ENCODE measurements around the gene PLD4.

The PLD4 gene

GRCh38 chr14:104965561-104966231, 41.0 kb downstream of the PLD4 start:
- Histone ChIP-seq H3K9me3 (ENCODE audit: control insufficient read depth, low read length) (no peaks in the 10 kb centered on the region), H3K4me1 (ENCODE audit: control insufficient read depth, insufficient read depth, low read length) (peaks cover 21% of the 10 kb centered on the region), H3K36me3 (ENCODE audit: control insufficient read depth, insufficient read depth, low read length, severe bottlenecking) (no peaks in the 10 kb centered on the region), H3K27me3 (replicated peaks; ENCODE audit: control insufficient read depth, insufficient read depth, low read length) (no peaks in the 10 kb centered on the region), H3K4me3 (ENCODE audit: low read length) (no peak overlapping the region), H3K9ac (ENCODE audit: low read length) (no peak overlapping the region)
- DNase-seq (ENCODE audit: low read depth), result no peak

GRCh38 chr14:104966261-104966865, 41.7 kb downstream of the PLD4 start:
- Histone ChIP-seq H3K9me3 (ENCODE audit: control insufficient read depth, low read length) (no peaks in the 10 kb centered on the region), H3K36me3 (ENCODE audit: control insufficient read depth, insufficient read depth, low read length, severe bottlenecking) (no peaks in the 10 kb centered on the region), H3K4me3 (ENCODE audit: low read length) (no peak overlapping the region), H3K27me3 (replicated peaks; ENCODE audit: control insufficient read depth, insufficient read depth, low read length) (no peaks in the 10 kb centered on the region), H3K4me1 (ENCODE audit: control insufficient read depth, insufficient read depth, low read length) (peaks cover 27% of the 10 kb centered on the region), H3K9ac (ENCODE audit: low read length) (no peak overlapping the region)
- no peak for DNase-seq (ENCODE audit: low read depth)

- H3K27me3 ChIP-seq (replicated peaks; ENCODE audit: control insufficient read depth, insufficient read depth, low read length), result no peaks in the 10 kb centered on the region
Measured at GRCh38 chr14:104966981-104967385, 42.3 kb downstream of the PLD4 start.

GRCh38 chr14:104967386-104968152, 42.9 kb downstream of the PLD4 start:
- Histone ChIP-seq H3K27me3 (replicated peaks; ENCODE audit: control insufficient read depth, insufficient read depth, low read length) (no peaks in the 10 kb centered on the region), H3K9ac (ENCODE audit: low read length) (peak overlapping the region; percentile 90), H3K36me3 (ENCODE audit: control insufficient read depth, insufficient read depth, low read length, severe bottlenecking) (no peaks in the 10 kb centered on the region), H3K4me1 (ENCODE audit: control insufficient read depth, insufficient read depth, low read length) (peaks cover 34% of the 10 kb centered on the region), H3K9me3 (ENCODE audit: control insufficient read depth, low read length) (no peaks in the 10 kb centered on the region), H3K4me3 (ENCODE audit: low read length) (peak overlapping the region; percentile 86)
- peak; percentile 66 for DNase-seq (ENCODE audit: low read depth)

More at GRCh38 chr14:104966981-104967385, 42.3 kb downstream of the PLD4 start:
- H3K4me1 ChIP-seq (ENCODE audit: control insufficient read depth, insufficient read depth, low read length), result peaks cover 28% of the 10 kb centered on the region
- peak overlapping the region; percentile 90 for H3K9ac ChIP-seq (ENCODE audit: low read length)
- H3K9me3 ChIP-seq (ENCODE audit: control insufficient read depth, low read length), result no peaks in the 10 kb centered on the region
- H3K36me3 ChIP-seq (ENCODE audit: control insufficient read depth, insufficient read depth, low read length, severe bottlenecking), result no peaks in the 10 kb centered on the region
- no peak for DNase-seq (ENCODE audit: low read depth)
- peak overlapping the region; percentile 86 for H3K4me3 ChIP-seq (ENCODE audit: low read length)

- no peaks in the 10 kb centered on the region for H3K9me3 ChIP-seq (ENCODE audit: control insufficient read depth, low read length)
- H3K27me3 ChIP-seq (replicated peaks; ENCODE audit: control insufficient read depth, insufficient read depth, low read length), result no peaks in the 10 kb centered on the region
- peak; percentile 77 for DNase-seq (ENCODE audit: low read depth)
- peak overlapping the region; percentile 90 for H3K9ac ChIP-seq (ENCODE audit: low read length)
- H3K4me1 ChIP-seq (ENCODE audit: control insufficient read depth, insufficient read depth, low read length), result peaks cover 40% of the 10 kb centered on the region
- H3K4me3 ChIP-seq (ENCODE audit: low read length), result peak overlapping the region; percentile 86
- no peaks in the 10 kb centered on the region for H3K36me3 ChIP-seq (ENCODE audit: control insufficient read depth, insufficient read depth, low read length, severe bottlenecking)
Measured at GRCh38 chr14:104968153-104968527, 43.5 kb downstream of the PLD4 start.

- H3K27me3 ChIP-seq (replicated peaks; ENCODE audit: control insufficient read depth, insufficient read depth, low read length), result no peaks in the 10 kb centered on the region
Measured at GRCh38 chr14:104968541-104969401, 44.1 kb downstream of the PLD4 start.

GRCh38 chr14:104969741-104970230, 45.1 kb downstream of the PLD4 start:
- H3K9me3 ChIP-seq (ENCODE audit: control insufficient read depth, low read length), result no peaks in the 10 kb centered on the region
- no peak for DNase-seq (ENCODE audit: low read depth)
- no peaks in the 10 kb centered on the region for H3K36me3 ChIP-seq (ENCODE audit: control insufficient read depth, insufficient read depth, low read length, severe bottlenecking)
- H3K27me3 ChIP-seq (replicated peaks; ENCODE audit: control insufficient read depth, insufficient read depth, low read length), result no peaks in the 10 kb centered on the region
- H3K9ac ChIP-seq (ENCODE audit: low read length), result peak overlapping the region; percentile 90
- peaks cover 52% of the 10 kb centered on the region for H3K4me1 ChIP-seq (ENCODE audit: control insufficient read depth, insufficient read depth, low read length)
- H3K4me3 ChIP-seq (ENCODE audit: low read length), result peak overlapping the region; percentile 86

More at GRCh38 chr14:104968541-104969401, 44.1 kb downstream of the PLD4 start:
- Histone ChIP-seq H3K4me1 (ENCODE audit: control insufficient read depth, insufficient read depth, low read length) (peaks cover 46% of the 10 kb centered on the region), H3K9me3 (ENCODE audit: control insufficient read depth, low read length) (no peaks in the 10 kb centered on the region), H3K36me3 (ENCODE audit: control insufficient read depth, insufficient read depth, low read length, severe bottlenecking) (no peaks in the 10 kb centered on the region), H3K4me3 (ENCODE audit: low read length) (peak overlapping the region; percentile 86), H3K9ac (ENCODE audit: low read length) (peak overlapping the region; percentile 90)
- DNase-seq (ENCODE audit: low read depth), result no peak

- Histone ChIP-seq H3K4me1 (ENCODE audit: control insufficient read depth, insufficient read depth, low read length) (peaks cover 52% of the 10 kb centered on the region), H3K36me3 (ENCODE audit: control insufficient read depth, insufficient read depth, low read length, severe bottlenecking) (no peaks in the 10 kb centered on the region), H3K9ac (ENCODE audit: low read length) (peak overlapping the region; percentile 90), H3K4me3 (ENCODE audit: low read length) (peak overlapping the region; percentile 86), H3K9me3 (ENCODE audit: control insufficient read depth, low read length) (no peaks in the 10 kb centered on the region), H3K27me3 (replicated peaks; ENCODE audit: control insufficient read depth, insufficient read depth, low read length) (no peaks in the 10 kb centered on the region)
- peak; percentile 80 for DNase-seq (ENCODE audit: low read depth)
Measured at GRCh38 chr14:104970231-104971068, 45.8 kb downstream of the PLD4 start.

GRCh38 chr14:104971447-104972240, 47.0 kb downstream of the PLD4 start:
- Histone ChIP-seq H3K4me1 (ENCODE audit: control insufficient read depth, insufficient read depth, low read length) (peaks cover 57% of the 10 kb centered on the region), H3K27me3 (replicated peaks; ENCODE audit: control insufficient read depth, insufficient read depth, low read length) (no peaks in the 10 kb centered on the region)

More at GRCh38 chr14:104971447-104972240, 47.0 kb downstream of the PLD4 start:
- DNase-seq (ENCODE audit: low read depth), result no peak
- peak overlapping the region; percentile 90 for H3K9ac ChIP-seq (ENCODE audit: low read length)
- no peaks in the 10 kb centered on the region for H3K36me3 ChIP-seq (ENCODE audit: control insufficient read depth, insufficient read depth, low read length, severe bottlenecking)
- no peaks in the 10 kb centered on the region for H3K9me3 ChIP-seq (ENCODE audit: control insufficient read depth, low read length)
- no peak overlapping the region for H3K4me3 ChIP-seq (ENCODE audit: low read length)
